ACC112 (cell line): ENCODE results near the gene NFU1.

ENCODE experiments used
- H2AFZ ChIP-seq: fragments of 200-600 bp; sonication (generic); one replicate; pipeline ENCODE4 v1.6.0; 2017; ENCODE audit warnings: antibody characterized with exemption, low read length; ENCODE audit not compliant: unreplicated experiment
- H3K27ac ChIP-seq: fragments of 200-600 bp; sonication (generic); 2 replicates; pipeline ENCODE4 v1.5.1; 2014; ENCODE audit warnings: low read depth, mild to moderate bottlenecking, antibody characterized with exemption, low read length, moderate library complexity
- H3K27me3 ChIP-seq: fragments of 200-600 bp; sonication (generic); 2 replicates; pipeline ENCODE4 v1.6.1; 2014; ENCODE audit warnings: mild to moderate bottlenecking, antibody characterized with exemption, low read length, moderate library complexity, mixed read lengths; ENCODE audit not compliant: insufficient read depth
- H3K36me3 ChIP-seq: fragments of 200-600 bp; sonication (generic); 2 replicates; pipeline ENCODE4 v1.6.1; 2016; ENCODE audit warnings: mild to moderate bottlenecking, antibody characterized with exemption, low read length, moderate library complexity, mixed read lengths; ENCODE audit not compliant: insufficient read depth
- H3K4me1 ChIP-seq: fragments of 200-600 bp; sonication (generic); one replicate; pipeline ENCODE4 v1.6.1; 2016; ENCODE audit warnings: low read length, mixed read lengths; ENCODE audit not compliant: insufficient read depth, unreplicated experiment, control insufficient read depth
- H3K4me3 ChIP-seq: fragments of 200-600 bp; sonication (generic); 2 replicates; pipeline ENCODE4 v1.5.1; 2014; ENCODE audit warnings: mild to moderate bottlenecking, low read depth, low read length
- H3K79me2 ChIP-seq: fragments of 200-600 bp; sonication (generic); one replicate; pipeline ENCODE4 v1.6.0; 2016; ENCODE audit warnings: low read length; ENCODE audit not compliant: control insufficient read depth, unreplicated experiment, insufficient read depth

NFU1 gene

DNA sequence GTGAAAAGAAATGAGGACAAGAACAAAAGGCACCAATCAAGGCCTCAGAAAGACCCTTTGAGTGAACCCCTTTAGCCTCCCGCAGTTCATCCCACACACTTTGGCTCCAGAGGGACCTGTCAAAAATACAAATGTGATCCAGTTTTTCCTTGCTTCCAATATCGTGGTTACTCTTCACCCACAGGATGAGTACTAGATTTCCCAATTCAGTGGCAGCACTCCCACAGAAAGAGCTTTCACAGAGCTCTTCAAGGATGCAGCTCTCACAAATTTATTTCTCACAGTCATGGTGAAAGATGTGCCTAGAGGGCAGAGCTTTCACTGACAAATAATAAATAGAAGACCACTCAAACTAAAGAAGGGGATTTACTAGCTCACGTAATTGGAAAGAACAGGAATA lies 47.2 kb downstream of the NFU1 start:
- no peak overlapping the region for H2AFZ ChIP-seq
- no peaks in the 10 kb centered on the region for H3K36me3 ChIP-seq
- H3K4me3 ChIP-seq = no peak overlapping the region
- peaks cover 7% of the 10 kb centered on the region for H3K4me1 ChIP-seq
- H3K27me3 ChIP-seq = no peaks in the 10 kb centered on the region
- no peak overlapping the region for H3K27ac ChIP-seq
- peaks cover 29% of the 10 kb centered on the region for H3K79me2 ChIP-seq

DNA sequence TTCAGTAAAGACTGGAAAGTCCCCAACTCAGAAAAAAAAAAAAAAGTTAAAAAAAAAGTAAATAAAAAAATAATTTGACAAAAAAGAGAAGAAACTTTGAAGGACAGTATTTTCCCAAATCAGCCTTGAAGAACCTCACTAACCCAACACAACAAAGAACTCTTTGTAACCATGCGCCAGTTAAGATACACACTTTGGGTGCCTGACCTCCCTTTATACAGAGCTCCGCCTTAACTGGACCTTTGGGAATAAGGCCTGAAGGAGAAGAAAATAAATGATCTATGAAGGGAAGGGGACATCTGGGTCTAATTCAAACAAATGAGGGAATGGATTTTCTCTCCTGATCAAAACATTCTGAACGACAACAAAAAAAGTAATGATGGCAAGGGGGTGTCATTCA lies 48.0 kb downstream of the NFU1 start:
- H3K27me3 ChIP-seq = no peaks in the 10 kb centered on the region
- H3K4me1 ChIP-seq = peaks cover 10% of the 10 kb centered on the region
- H3K79me2 ChIP-seq = peaks cover 36% of the 10 kb centered on the region
- H3K36me3 ChIP-seq = no peaks in the 10 kb centered on the region
- no peak overlapping the region for H2AFZ ChIP-seq
- H3K4me3 ChIP-seq = no peak overlapping the region
- no peak overlapping the region for H3K27ac ChIP-seq

DNA sequence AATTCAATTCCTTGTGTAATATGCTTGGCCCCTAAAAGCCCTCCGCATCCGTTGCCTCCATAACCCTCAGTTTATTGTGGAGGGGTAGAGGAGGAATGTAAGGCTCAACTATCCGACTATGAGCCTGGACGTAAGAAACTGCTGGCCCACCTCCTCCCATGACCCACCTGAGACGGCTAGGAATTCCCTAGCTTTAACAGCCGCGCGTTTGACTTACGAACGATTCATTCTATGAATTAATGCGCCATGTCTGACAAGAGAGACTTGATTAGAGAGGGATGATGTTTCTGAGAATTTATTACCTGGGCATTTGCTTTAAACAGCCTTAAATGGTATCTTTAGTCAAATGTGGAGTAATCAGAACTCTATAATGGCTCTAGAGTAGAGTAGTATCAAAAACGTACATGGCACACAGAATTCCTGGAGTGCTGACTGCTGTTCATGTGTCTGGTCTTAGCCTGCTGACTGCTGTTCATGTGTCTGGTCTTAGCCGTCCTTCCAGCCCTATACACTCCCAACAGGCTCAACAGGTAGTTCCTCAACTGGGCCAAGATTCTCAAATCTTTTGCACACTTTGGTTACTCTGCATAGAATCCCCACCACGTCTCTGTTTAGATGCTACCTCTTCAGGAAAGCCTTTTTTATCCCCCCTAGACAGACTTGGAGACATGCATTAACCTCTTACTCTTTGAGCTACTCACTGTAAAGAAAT lies 49.3 kb downstream of the NFU1 start:
- Histone ChIP-seq H3K27ac (peak overlapping the region; percentile 73), H3K27me3 (no peaks in the 10 kb centered on the region), H2AFZ (peak overlapping the region; percentile 99), H3K79me2 (peaks cover 49% of the 10 kb centered on the region), H3K4me1 (peaks cover 18% of the 10 kb centered on the region), H3K4me3 (peak overlapping the region; percentile 94), H3K36me3 (no peaks in the 10 kb centered on the region)

- peak within 1 kb of the TSS; percentile 73 for H3K27ac ChIP-seq
- peak within 1 kb of the TSS; percentile 99 for H2AFZ ChIP-seq
- peaks cover 26% of the 10 kb centered on the region for H3K4me1 ChIP-seq
- peaks cover 57% of the 10 kb centered on the region for H3K79me2 ChIP-seq
- peak within 1 kb of the TSS; percentile 94 for H3K4me3 ChIP-seq
- no peaks in the 10 kb centered on the region for H3K36me3 ChIP-seq
- no peaks in the 10 kb centered on the region for H3K27me3 ChIP-seq
These were observed 50.2 kb downstream of the NFU1 start, which contains the start of gene GFPT1 for GRCh38 chr2:69386789-69387734. TSS of gene GFPT1 (minus strand) at chr2:69387227. CDS start at chr2:69387071, 156 bp downstream.

- Histone ChIP-seq H3K4me1 (peaks cover 33% of the 10 kb centered on the region), H3K36me3 (no peaks in the 10 kb centered on the region), H2AFZ (peak overlapping the region; percentile 53), H3K27me3 (no peaks in the 10 kb centered on the region), H3K4me3 (peak overlapping the region; percentile 94), H3K27ac (peak overlapping the region; percentile 51), H3K79me2 (peaks cover 64% of the 10 kb centered on the region)
These were observed 50.9 kb downstream of the NFU1 start for GRCh38 chr2:69386360-69386759.

- H3K79me2 ChIP-seq = peaks cover 72% of the 10 kb centered on the region
These were observed 51.6 kb downstream of the NFU1 start for GRCh38 chr2:69385443-69386151.

DNA sequence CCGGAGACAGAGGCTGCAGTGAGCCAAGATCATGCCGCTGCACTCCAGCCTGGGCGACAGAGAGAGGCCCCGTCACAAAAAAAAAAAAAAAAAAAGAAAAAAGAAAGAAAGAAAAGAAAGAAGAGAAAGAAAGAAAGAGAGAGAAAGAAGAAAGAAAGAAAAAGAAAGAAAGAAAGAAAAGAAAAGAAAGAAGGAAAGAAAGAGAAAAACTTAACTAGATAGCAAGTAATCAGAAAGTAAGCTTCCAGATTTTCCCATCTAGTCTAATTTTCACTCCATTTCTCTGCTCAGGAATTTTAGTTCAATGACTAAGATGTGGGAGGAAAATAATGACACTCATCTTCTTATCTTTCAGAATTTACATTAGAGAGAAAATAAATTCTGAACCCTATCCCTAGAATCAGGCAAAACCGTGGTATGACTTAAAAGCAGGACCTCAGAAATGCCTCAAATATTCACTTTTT lies 52.6 kb downstream of the NFU1 start:
- peaks cover 82% of the 10 kb centered on the region for H3K79me2 ChIP-seq
- peak overlapping the region; percentile 28 for H3K27ac ChIP-seq
- H3K4me1 ChIP-seq = peaks cover 42% of the 10 kb centered on the region
- peak overlapping the region; percentile 94; the same call in 1 of the 2 replicates for H3K4me3 ChIP-seq
- H2AFZ ChIP-seq = no peak overlapping the region
- H3K27me3 ChIP-seq = no peaks in the 10 kb centered on the region
- H3K36me3 ChIP-seq = no peaks in the 10 kb centered on the region

More at GRCh38 chr2:69385443-69386151, 51.6 kb downstream of the NFU1 start:
- Histone ChIP-seq H3K36me3 (no peaks in the 10 kb centered on the region), H3K27ac (peak overlapping the region; percentile 51), H3K4me1 (peaks cover 39% of the 10 kb centered on the region), H3K27me3 (no peaks in the 10 kb centered on the region), H2AFZ (peak overlapping the region; percentile 14), H3K4me3 (peak overlapping the region; percentile 94)

DNA sequence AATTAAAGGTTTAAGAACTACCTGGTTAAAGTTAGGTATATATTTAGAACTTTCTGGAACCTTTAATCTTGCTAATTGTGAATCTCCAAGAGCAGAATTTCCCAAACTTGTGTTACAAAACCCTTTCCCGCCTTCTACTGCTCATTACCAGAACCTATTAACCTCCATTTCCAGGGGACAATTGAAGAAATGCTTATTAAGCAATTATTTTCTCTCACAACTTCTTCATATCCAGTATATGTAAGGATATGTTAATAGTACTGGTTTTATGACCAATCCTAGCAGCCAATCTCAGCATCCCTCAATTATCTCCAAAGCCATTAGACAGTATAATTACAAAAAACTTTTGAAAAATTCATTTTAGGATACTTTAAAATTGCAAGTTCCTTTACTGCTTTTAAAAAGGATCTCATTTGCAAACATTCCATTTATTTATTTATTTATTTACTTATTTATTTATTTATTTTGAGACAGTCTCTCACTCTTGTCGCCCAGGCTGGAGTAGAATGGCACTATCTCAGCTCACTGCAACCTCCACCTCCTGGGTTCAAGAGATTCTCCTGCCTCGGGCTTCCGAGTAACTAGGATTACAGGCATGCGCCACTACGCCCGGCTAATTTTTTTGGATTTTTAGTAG lies 53.9 kb downstream of the NFU1 start:
- H2AFZ ChIP-seq = no peak overlapping the region
- no peaks in the 10 kb centered on the region for H3K27me3 ChIP-seq
- H3K36me3 ChIP-seq = no peaks in the 10 kb centered on the region
- no peak overlapping the region for H3K27ac ChIP-seq
- H3K79me2 ChIP-seq = peaks cover 92% of the 10 kb centered on the region
- peaks cover 42% of the 10 kb centered on the region for H3K4me1 ChIP-seq
- H3K4me3 ChIP-seq = no peak overlapping the region; the same call in 1 of the 2 replicates

DNA sequence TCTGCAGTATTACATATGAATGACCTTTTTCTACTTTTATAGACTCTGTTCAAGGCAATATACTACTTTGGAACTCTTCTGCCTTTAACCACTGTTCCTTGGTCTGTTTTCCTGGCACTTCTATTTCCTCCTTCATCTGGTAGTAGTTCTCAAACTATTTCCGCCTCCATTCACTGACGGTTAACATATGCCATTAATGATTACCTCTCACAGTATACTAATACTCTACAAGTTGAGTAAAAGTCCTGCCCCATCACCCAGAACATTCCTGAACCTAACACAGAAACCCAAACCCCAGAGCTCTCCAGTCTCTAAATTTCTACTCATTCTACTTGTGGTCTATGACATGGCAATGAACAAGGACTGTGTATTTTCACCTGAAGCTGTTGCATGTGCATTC lies 54.7 kb downstream of the NFU1 start:
- 0 out of 2 replicates have a peak overlapping the region, but pooled peaks have one; percentile 22 for H3K4me3 ChIP-seq

GRCh38 chr2:69381337-69381737 lies 55.9 kb downstream of the NFU1 start:
- peaks cover 38% of the 10 kb centered on the region for H3K4me1 ChIP-seq
- H3K27ac ChIP-seq = peak overlapping the region; percentile 40

More for the DNA sequence above, 54.7 kb downstream of the NFU1 start:
- H3K79me2 ChIP-seq = peaks cover 93% of the 10 kb centered on the region
- H3K27ac ChIP-seq = no peak overlapping the region
- H3K36me3 ChIP-seq = no peaks in the 10 kb centered on the region
- H3K27me3 ChIP-seq = no peaks in the 10 kb centered on the region
- H2AFZ ChIP-seq = no peak overlapping the region
- H3K4me1 ChIP-seq = peaks cover 36% of the 10 kb centered on the region

More at GRCh38 chr2:69381337-69381737, 55.9 kb downstream of the NFU1 start:
- no peak overlapping the region for H2AFZ ChIP-seq
- H3K4me3 ChIP-seq = no peak overlapping the region
- peaks cover 90% of the 10 kb centered on the region for H3K79me2 ChIP-seq
- H3K36me3 ChIP-seq = no peaks in the 10 kb centered on the region
- H3K27me3 ChIP-seq = no peaks in the 10 kb centered on the region
